Tibial artery (tissue), 4 donors: ENCODE data around the gene S100A10.

ENCODE experiments used
- DNase-seq, 2 donors: peaks; one replicate each; pipeline ENCODE4 v3.0.0-alpha.2; 2019
- H3K27ac ChIP-seq, 2 donors: fragments of 200-600 bp; sonication (generic) in 1 of 2; 1 replicate in 1 of 2; 2 replicates in 1 of 2; pipeline ENCODE4 v1.5.1; 2018 to 2019; ENCODE audit warnings: mild to moderate bottlenecking in 1 of 2
- H3K27me3 ChIP-seq, 2 donors: fragments of 200-600 bp; sonication (generic) in 1 of 2; one replicate each; pipeline versions ENCODE4 v1.5.1 to v1.6.0; 2016 to 2019
- H3K36me3 ChIP-seq, 3 donors: fragments of 200-600 bp; sonication (generic) in 2 of 3; one replicate each; pipeline ENCODE4 v1.5.1; 2016 to 2019; ENCODE audit warnings: mild to moderate bottlenecking in 2 of 3
- H3K4me1 ChIP-seq, 4 donors: fragments of 200-600 bp; sonication (generic) in 2 of 4; 1 replicate in 3 of 4; 2 replicates in 1 of 4; pipeline ENCODE4 v1.5.1; 2016 to 2019
- H3K4me3 ChIP-seq, 2 donors: fragments of 200-600 bp; sonication (generic) in 1 of 2; 1 replicate in 1 of 2; 2 replicates in 1 of 2; pipeline ENCODE4 v1.5.1; 2018 to 2019; ENCODE audit warnings: mild to moderate bottlenecking in 2 of 2
- H3K9me3 ChIP-seq, 3 donors: fragments of 200-600 bp; sonication (generic) in 1 of 3; one replicate each; pipeline ENCODE4 v1.5.1; 2016 to 2019
- intact Hi-C: fragments of 100-400 bp; cut with DNase I; formaldehyde crosslinking; loops from one replicate; pipeline ENCODE4 v1.15.0; 2023; ENCODE audit warnings: low total_unique reads
- TF ChIP-seq, protein P1 (sequence below), 2 experiments: fragments of 200-600 bp in 1 of 2; fragments of 450-650 bp in 1 of 2; IDR thresholded peaks; one replicate each; pipeline ENCODE4 v1.5.1; 2017 to 2019; ENCODE audit warnings: antibody characterized with exemption in 2 of 2, mild to moderate bottlenecking in 1 of 2, moderate library complexity in 1 of 2

Gene S100A10

DNA sequence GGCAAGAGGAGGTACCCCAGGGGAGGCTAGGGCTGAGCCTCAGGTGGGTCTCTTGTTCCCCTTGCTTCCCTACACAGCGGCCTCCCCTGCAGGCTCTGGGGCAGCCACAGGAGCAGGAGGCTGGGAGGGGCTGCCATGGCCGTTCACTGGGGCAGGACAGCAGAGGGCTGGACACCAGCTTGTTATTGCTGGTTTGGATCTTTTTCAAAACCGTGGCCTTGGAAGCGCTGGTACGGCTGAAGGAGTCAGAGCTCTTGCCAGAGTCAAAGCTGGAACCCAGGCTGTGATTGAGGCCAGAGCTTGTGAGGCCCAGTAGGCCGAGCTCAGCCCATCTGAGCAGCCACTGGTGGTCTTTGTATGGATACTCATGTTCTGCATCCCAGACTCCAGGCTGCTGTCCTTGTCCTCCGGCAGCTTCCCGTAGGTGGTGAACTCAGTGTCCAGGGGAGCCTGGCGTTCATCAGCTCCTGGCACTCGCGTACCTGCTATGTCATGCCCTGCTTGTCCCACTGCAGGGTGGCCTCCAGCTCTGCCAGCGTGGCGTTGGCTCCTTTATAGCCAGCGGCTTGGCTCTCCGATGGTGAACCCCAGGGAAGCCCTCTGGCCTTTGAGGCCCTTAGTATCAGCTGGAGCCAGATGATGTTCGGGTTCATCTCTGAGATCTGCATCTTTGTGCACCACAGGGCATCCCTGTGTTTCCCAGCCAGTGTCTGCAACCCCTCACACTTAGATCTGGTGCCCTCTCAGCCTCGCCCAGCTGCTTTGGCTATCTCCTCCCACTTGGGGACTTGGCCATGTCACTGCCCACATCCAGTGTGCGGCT lies 44.1 kb downstream of the S100A10 start:
- Histone ChIP-seq H3K27ac (no peak overlapping the region), H3K27me3 (no peaks in the 10 kb centered on the region), H3K9me3 (no peaks in the 10 kb centered on the region), H3K4me1 (peaks cover 0 to 19% (median 8%) of the 10 kb centered on the region in 4 donors), H3K4me3 (no peak overlapping the region), H3K36me3 (no peaks in the 10 kb centered on the region)
- TF ChIP-seq, protein P1, sequence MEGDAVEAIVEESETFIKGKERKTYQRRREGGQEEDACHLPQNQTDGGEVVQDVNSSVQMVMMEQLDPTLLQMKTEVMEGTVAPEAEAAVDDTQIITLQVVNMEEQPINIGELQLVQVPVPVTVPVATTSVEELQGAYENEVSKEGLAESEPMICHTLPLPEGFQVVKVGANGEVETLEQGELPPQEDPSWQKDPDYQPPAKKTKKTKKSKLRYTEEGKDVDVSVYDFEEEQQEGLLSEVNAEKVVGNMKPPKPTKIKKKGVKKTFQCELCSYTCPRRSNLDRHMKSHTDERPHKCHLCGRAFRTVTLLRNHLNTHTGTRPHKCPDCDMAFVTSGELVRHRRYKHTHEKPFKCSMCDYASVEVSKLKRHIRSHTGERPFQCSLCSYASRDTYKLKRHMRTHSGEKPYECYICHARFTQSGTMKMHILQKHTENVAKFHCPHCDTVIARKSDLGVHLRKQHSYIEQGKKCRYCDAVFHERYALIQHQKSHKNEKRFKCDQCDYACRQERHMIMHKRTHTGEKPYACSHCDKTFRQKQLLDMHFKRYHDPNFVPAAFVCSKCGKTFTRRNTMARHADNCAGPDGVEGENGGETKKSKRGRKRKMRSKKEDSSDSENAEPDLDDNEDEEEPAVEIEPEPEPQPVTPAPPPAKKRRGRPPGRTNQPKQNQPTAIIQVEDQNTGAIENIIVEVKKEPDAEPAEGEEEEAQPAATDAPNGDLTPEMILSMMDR (IDR thresholded peaks at IDR 0.05) = no peak
- intact Hi-C loops = no loop called here
- DNase-seq = no peak

- no peak for DNase-seq
- Histone ChIP-seq H3K4me3 (no peak overlapping the region), H3K27me3 (no peaks in the 10 kb centered on the region), H3K9me3 (no peaks in the 10 kb centered on the region), H3K27ac (no peak overlapping the region), H3K36me3 (no peaks in the 10 kb centered on the region), H3K4me1 (peaks cover 0 to 25% (median 10%) of the 10 kb centered on the region in 4 donors)
- intact Hi-C loops = no loop called here
- TF ChIP-seq, protein P1 (IDR thresholded peaks at IDR 0.05) = no peak
These were observed 45.2 kb downstream of the S100A10 start for GRCh38 chr1:151948506-151948905.

DNA sequence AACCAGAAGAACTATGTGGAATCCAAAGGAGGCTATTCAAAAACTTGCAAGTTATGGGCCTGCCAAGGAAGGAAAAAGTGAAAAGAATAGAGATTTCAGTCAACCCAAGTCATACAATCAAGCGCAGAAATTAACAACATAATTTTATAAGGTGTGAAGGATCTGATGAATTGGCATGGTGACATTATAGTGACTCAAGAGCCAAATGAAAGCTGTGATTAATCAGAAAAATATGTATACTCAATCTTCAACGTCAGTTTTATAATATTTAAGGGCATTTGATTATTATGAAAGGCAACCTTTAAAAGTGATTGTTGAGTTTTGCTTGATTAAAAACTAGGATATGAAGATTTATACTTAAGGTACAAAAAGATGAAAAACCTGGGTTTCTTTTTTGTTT lies 46.5 kb downstream of the S100A10 start:
- no peak for DNase-seq
- Histone ChIP-seq H3K36me3 (no peaks in the 10 kb centered on the region), H3K4me3 (no peak overlapping the region), H3K27ac (no peak overlapping the region), H3K27me3 (no peaks in the 10 kb centered on the region), H3K9me3 (no peaks in the 10 kb centered on the region), H3K4me1 (peaks cover 0 to 25% (median 10%) of the 10 kb centered on the region in 4 donors)
- TF ChIP-seq, protein P1 (IDR thresholded peaks at IDR 0.05) = no peak
- intact Hi-C loops = no loop called here

GRCh38 chr1:151945725-151946722 lies 47.6 kb downstream of the S100A10 start:
- Histone ChIP-seq H3K9me3 (no peaks in the 10 kb centered on the region), H3K4me1 (peaks cover 3 to 35% (median 11%) of the 10 kb centered on the region in 4 donors), H3K36me3 (no peaks in the 10 kb centered on the region), H3K4me3 (no peak overlapping the region), H3K27ac (peak overlapping the region; percentile 65 to 68), H3K27me3 (no peaks in the 10 kb centered on the region)
- intact Hi-C loops = no loop called here
- peak; percentile 91 to 94 for DNase-seq
- TF ChIP-seq, protein P1 (IDR thresholded peaks at IDR 0.05) = peak in 1 of 2 experiments; percentile 10

- intact Hi-C loops = no loop called here
- DNase-seq = no peak
- TF ChIP-seq, protein P1 (IDR thresholded peaks at IDR 0.05) = no peak
- Histone ChIP-seq H3K27me3 (no peaks in the 10 kb centered on the region), H3K9me3 (no peaks in the 10 kb centered on the region), H3K27ac (peak overlapping the region; percentile 65 to 68), H3K36me3 (no peaks in the 10 kb centered on the region), H3K4me1 (peaks cover 3 to 38% (median 11%) of the 10 kb centered on the region in 4 donors), H3K4me3 (no peak overlapping the region)
These were observed 48.6 kb downstream of the S100A10 start for GRCh38 chr1:151944857-151945575.
